Activated CD4-positive, alpha-beta T cell treated with anti-CD3 and anti-CD28 coated beads for 36 hours (primary cell): ENCODE results near the gene RASGRF2. TPM values are rescaled to one million over a fixed set of nuclear protein-coding genes. Genes with fewer than 3 reads are reported as not detected.

ENCODE experiments used
- ATAC-seq: fragments of 200-7000 bp; cut with Tn5 transposase; one replicate; pipeline ENCODE4 v1.10.0; 2021; ENCODE audit warnings: mild to moderate bottlenecking, moderate library complexity
- CTCF ChIA-PET: fragments of 350-600 bp; sonication (Branson Sonifier 250); formaldehyde crosslinking; loops from one replicate; lab custom pipeline; 2021; ENCODE audit warnings: antibody characterized with exemption; lab: Charles Lee
- POLR2A ChIA-PET: fragments of 350-600 bp; sonication (Branson Sonifier 250); formaldehyde crosslinking; loops from one replicate; lab custom pipeline; 2021; ENCODE audit warnings: antibody characterized with exemption, inconsistent platforms; lab: Charles Lee
- DNase-seq: peaks from one replicate; pipeline ENCODE4 v3.0.0-alpha.2; 2020
- H3K27ac Mint-ChIP-seq: one replicate; pipeline ENCODE4 v1.8.0; 2021; ENCODE audit warnings: mixed read lengths
- H3K27me3 Mint-ChIP-seq: one replicate; pipeline ENCODE4 v1.8.0; 2021; ENCODE audit warnings: mixed read lengths
- H3K36me3 Mint-ChIP-seq: one replicate; pipeline ENCODE4 v1.8.0; 2021; ENCODE audit warnings: low read depth, mixed read lengths
- H3K4me1 Mint-ChIP-seq: one replicate; pipeline ENCODE4 v1.8.0; 2021; ENCODE audit warnings: mixed read lengths
- H3K4me3 Mint-ChIP-seq: one replicate; pipeline ENCODE4 v1.8.0; 2021; ENCODE audit warnings: mild to moderate bottlenecking, moderate library complexity, mixed read lengths
- H3K9me3 Mint-ChIP-seq: one replicate; pipeline ENCODE4 v1.8.0; 2021; ENCODE audit warnings: low read depth, mixed read lengths
- intact Hi-C, 2 experiments: fragments of 100-400 bp; cut with DNase I in 1 of 2; cut with micrococcal nuclease in 1 of 2; formaldehyde crosslinking; loops; one replicate each; pipeline versions ENCODE4 v1.14.2 to v1.15.1; 2022 to 2024; cut with DNase I, micrococcal nuclease
- total RNA-seq, 2 experiments: library from RNA; stranded (reverse); gene quantifications; one replicate each; pipeline ENCODE4 v1.2.3, GENCODE V29; 2021

The RASGRF2 gene
- total RNA-seq, 2 experiments from 2014 or later, result 8.2 to 14.2 TPM

GRCh38 chr5:80955082-80955590 is 5.0 kb upstream of the RASGRF2 start:
- no peak overlapping the region for H3K27ac Mint-ChIP-seq
- intact Hi-C loops, result no loop called here
- H3K9me3 Mint-ChIP-seq, result no peaks in the 10 kb centered on the region
- POLR2A ChIA-PET, result no interaction called here
- no peak overlapping the region for H3K4me3 Mint-ChIP-seq
- H3K27me3 Mint-ChIP-seq, result peaks cover 5% of the 10 kb centered on the region
- CTCF ChIA-PET, result interaction anchor here (1.5 kb wide), 1 partner anchor 153 kb away, joined by 6 read pairs; no protein-coding TSS in a partner anchor
- H3K36me3 Mint-ChIP-seq, result no peaks in the 10 kb centered on the region
- peak; percentile 20 for ATAC-seq
- H3K4me1 Mint-ChIP-seq, result peaks cover 37% of the 10 kb centered on the region
- peak; percentile 23 for DNase-seq

- Mint-ChIP-seq H3K27me3 (peaks cover 5% of the 10 kb centered on the region), H3K36me3 (no peaks in the 10 kb centered on the region), H3K4me3 (no peak overlapping the region), H3K4me1 (peaks cover 40% of the 10 kb centered on the region), H3K9me3 (no peaks in the 10 kb centered on the region), H3K27ac (no peak overlapping the region)
- CTCF ChIA-PET, result no interaction called here
- DNase-seq (no peak), ATAC-seq (no peak)
- intact Hi-C loops, result no loop called here
- POLR2A ChIA-PET, result no interaction called here
Observed at GRCh38 chr5:80956272-80956671, 3.9 kb upstream of the RASGRF2 start.

- DNase-seq (no peak), ATAC-seq (no peak)
- ChIA-PET POLR2A (interaction anchor here (0.7 to 0.9 kb wide), 2 partner anchors 30 to 632 kb away, joined by 3 to 4 read pairs; no protein-coding TSS in a partner anchor), CTCF (interaction anchor here (0.5 to 1.3 kb wide), 3 partner anchors 10 to 196 kb away, joined by 3 to 5 read pairs (median 4); no protein-coding TSS in a partner anchor)
- intact Hi-C loops, result no loop called here
- peaks cover 46% of the 10 kb centered on the region for H3K4me1 Mint-ChIP-seq
- H3K36me3 Mint-ChIP-seq, result no peaks in the 10 kb centered on the region
- peaks cover 5% of the 10 kb centered on the region for H3K27me3 Mint-ChIP-seq
- no peak overlapping the region for H3K27ac Mint-ChIP-seq
- no peaks in the 10 kb centered on the region for H3K9me3 Mint-ChIP-seq
- H3K4me3 Mint-ChIP-seq, result no peak overlapping the region
Observed at GRCh38 chr5:80957031-80957761, 3.0 kb upstream of the RASGRF2 start.

- Mint-ChIP-seq H3K9me3 (no peaks in the 10 kb centered on the region), H3K27me3 (peaks cover 5% of the 10 kb centered on the region), H3K4me3 (no peak overlapping the region), H3K36me3 (no peaks in the 10 kb centered on the region), H3K27ac (no peak overlapping the region), H3K4me1 (peaks cover 58% of the 10 kb centered on the region)
- ChIA-PET POLR2A (interaction anchor here (0.8 kb wide), 1 partner anchor 48 kb away, joined by 5 read pairs; no protein-coding TSS in a partner anchor), CTCF (interaction anchor here (0.9 to 3.2 kb wide), 3 partner anchors 22 to 207 kb away, joined by 3 to 16 read pairs (median 3); no protein-coding TSS in a partner anchor)
- intact Hi-C loops, result no loop called here
- DNase-seq (no peak), ATAC-seq (no peak)
Observed at GRCh38 chr5:80958616-80959015, 1.5 kb upstream of the RASGRF2 start.

GRCh38 chr5:80959138-80959537 is 1.0 kb upstream of the RASGRF2 start:
- ATAC-seq (no peak), DNase-seq (no peak)
- peak overlapping the region; percentile 69 for H3K4me3 Mint-ChIP-seq
- H3K4me1 Mint-ChIP-seq, result peaks cover 60% of the 10 kb centered on the region
- ChIA-PET POLR2A (no interaction called here), CTCF (interaction anchor here (1.1 to 3.2 kb wide), 2 partner anchors 23 to 148 kb away, joined by 3 to 16 read pairs; no protein-coding TSS in a partner anchor)
- H3K27me3 Mint-ChIP-seq, result peaks cover 5% of the 10 kb centered on the region
- intact Hi-C loops, result no loop called here
- H3K36me3 Mint-ChIP-seq, result no peaks in the 10 kb centered on the region
- peak overlapping the region; percentile 82 for H3K27ac Mint-ChIP-seq
- no peaks in the 10 kb centered on the region for H3K9me3 Mint-ChIP-seq

GRCh38 chr5:80960531-80961375 is 590 bp downstream of the RASGRF2 start:
- DNase-seq (peak; percentile 69), ATAC-seq (peak; percentile 42)
- H3K27me3 Mint-ChIP-seq, result peaks cover 5% of the 10 kb centered on the region
- H3K27ac Mint-ChIP-seq, result peak overlapping the region; percentile 86
- ChIA-PET POLR2A (interaction anchor here (0.6 to 1.2 kb wide), 2 partner anchors 46 to 326 kb away, joined by 3 read pairs; no protein-coding TSS in a partner anchor), CTCF (interaction anchor here (0.8 to 3.2 kb wide), 4 partner anchors 14 to 150 kb away, joined by 3 to 16 read pairs (median 3); no protein-coding TSS in a partner anchor)
- H3K36me3 Mint-ChIP-seq, result no peaks in the 10 kb centered on the region
- no peaks in the 10 kb centered on the region for H3K9me3 Mint-ChIP-seq
- intact Hi-C loops, result loop anchor here (1.0 to 10.0 kb wide), 10 partner anchors 46 to 342 kb away; partner anchors contain the start of gene ZCCHC9 (in 1 of the 2)
- peak overlapping the region; percentile 83 for H3K4me3 Mint-ChIP-seq
- peaks cover 74% of the 10 kb centered on the region for H3K4me1 Mint-ChIP-seq

- intact Hi-C loops, result loop anchor here (1.0 to 10.0 kb wide), 12 partner anchors 45 to 341 kb away; partner anchors contain the start of gene ZCCHC9 (in 1 of the 2)
- H3K4me3 Mint-ChIP-seq, result peak overlapping the region; percentile 83
- CTCF ChIA-PET, result interaction anchor here (0.9 to 3.2 kb wide), 3 partner anchors 17 to 149 kb away, joined by 3 to 16 read pairs (median 3); no protein-coding TSS in a partner anchor
- ATAC-seq (peak; percentile 69), DNase-seq (peak; percentile 82)
- H3K27ac Mint-ChIP-seq, result peak overlapping the region; percentile 86
- no peaks in the 10 kb centered on the region for H3K9me3 Mint-ChIP-seq
- POLR2A ChIA-PET, result interaction anchor here (0.7 to 1.2 kb wide), 2 partner anchors 45 to 55 kb away, joined by 3 read pairs; no protein-coding TSS in a partner anchor
- no peaks in the 10 kb centered on the region for H3K36me3 Mint-ChIP-seq
- peaks cover 73% of the 10 kb centered on the region for H3K4me1 Mint-ChIP-seq
- peaks cover 5% of the 10 kb centered on the region for H3K27me3 Mint-ChIP-seq
Observed at GRCh38 chr5:80961376-80962281, 1.5 kb downstream of the RASGRF2 start.

GRCh38 chr5:80962630-80963520 is 2.7 kb downstream of the RASGRF2 start:
- H3K27me3 Mint-ChIP-seq, result peaks cover 5% of the 10 kb centered on the region
- no peak for DNase-seq
- POLR2A ChIA-PET, result no interaction called here
- intact Hi-C loops, result loop anchor here (1.0 to 10.0 kb wide), 8 partner anchors 44 to 339 kb away; partner anchors contain the start of gene ZCCHC9 (in 1 of the 2)
- H3K4me3 Mint-ChIP-seq, result peak overlapping the region; percentile 44
- H3K27ac Mint-ChIP-seq, result peak overlapping the region; percentile 45
- no peaks in the 10 kb centered on the region for H3K9me3 Mint-ChIP-seq
- no peaks in the 10 kb centered on the region for H3K36me3 Mint-ChIP-seq
- H3K4me1 Mint-ChIP-seq, result peaks cover 73% of the 10 kb centered on the region
- ATAC-seq, result no peak
- CTCF ChIA-PET, result no interaction called here

GRCh38 chr5:80963521-80963895 is 3.3 kb downstream of the RASGRF2 start:
- Mint-ChIP-seq H3K36me3 (peaks cover 4% of the 10 kb centered on the region), H3K27ac (peak overlapping the region; percentile 45), H3K9me3 (no peaks in the 10 kb centered on the region), H3K4me3 (no peak overlapping the region), H3K27me3 (peaks cover 5% of the 10 kb centered on the region), H3K4me1 (peaks cover 72% of the 10 kb centered on the region)
- ChIA-PET POLR2A (no interaction called here), CTCF (interaction anchor here (1.1 kb wide), 1 partner anchor 11 kb away, joined by 3 read pairs; no protein-coding TSS in a partner anchor)
- ATAC-seq (no peak), DNase-seq (no peak)
- intact Hi-C loops, result loop anchor here (2.0 to 10.0 kb wide), 7 partner anchors 53 to 339 kb away; partner anchors contain the start of gene ZCCHC9 (in 1 of the 2)
